RPMI8226 (cell line): ENCODE results near the gene CXCR5.
"Not testable (repeated sequence)": the region's sequence is repeated elsewhere in the genome, so short reads cannot be mapped to it uniquely, and the experiment has no call there.

ENCODE experiments used
- DNase-seq: peaks from one replicate; pipeline ENCODE4 v3.0.0-alpha.2; 2015

Gene CXCR5

GRCh38 chr11:118883368-118884071, at the start of gene CXCR5:
CXCR5 (plus strand) TSS chr11:118883892; CDS start chr11:118883942, 50 bp downstream.
- DNase-seq, result peak; percentile 88

GRCh38 chr11:118834427-118835028, 49.2 kb upstream of the CXCR5 start:
- peak; percentile 45 for DNase-seq

- peak; percentile 32 for DNase-seq
Measured at GRCh38 chr11:118837868-118838267, 45.8 kb upstream of the CXCR5 start.

GRCh38 chr11:118838905-118839553, 44.7 kb upstream of the CXCR5 start:
- DNase-seq, result peak; percentile 91

DNA sequence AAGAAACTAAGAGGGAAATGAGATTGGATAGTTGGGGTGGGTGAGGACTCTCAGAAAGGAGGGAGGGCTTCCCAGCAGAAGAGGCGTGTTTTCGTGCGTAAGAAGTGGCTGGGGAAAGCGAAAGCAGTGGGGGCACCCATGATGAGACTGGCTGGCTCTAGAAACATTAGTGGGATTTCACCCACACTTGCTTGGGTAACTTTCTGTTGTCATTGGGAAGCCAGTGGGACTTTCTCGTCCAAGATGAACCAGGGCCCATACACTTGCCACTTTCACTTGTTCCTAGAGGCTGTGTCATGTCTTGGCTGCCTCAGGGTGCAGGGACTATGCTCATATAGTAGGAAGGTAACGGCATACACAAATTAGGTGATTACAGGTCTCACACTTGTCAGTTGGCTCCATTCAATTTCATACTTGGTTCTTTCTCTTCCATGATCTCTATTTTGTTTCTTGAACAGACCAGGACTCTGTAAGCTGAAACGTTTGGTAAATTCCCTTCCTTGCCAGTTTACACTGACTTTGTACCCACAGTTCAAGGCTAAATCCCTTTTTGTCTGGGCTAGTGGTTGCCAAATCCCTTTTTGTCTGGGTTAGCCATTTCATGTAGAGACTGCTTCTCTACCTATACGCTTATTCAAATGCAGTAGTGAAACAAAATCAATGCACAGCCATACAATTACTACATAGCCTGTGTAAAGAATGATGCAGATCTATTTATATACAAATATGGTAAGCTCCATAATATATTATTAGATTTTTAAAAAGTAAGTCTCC, 42.0 kb upstream of the CXCR5 start:
- peak; percentile 28 for DNase-seq

- no peak for DNase-seq
Measured at GRCh38 chr11:118842369-118842768, 41.3 kb upstream of the CXCR5 start.

DNA sequence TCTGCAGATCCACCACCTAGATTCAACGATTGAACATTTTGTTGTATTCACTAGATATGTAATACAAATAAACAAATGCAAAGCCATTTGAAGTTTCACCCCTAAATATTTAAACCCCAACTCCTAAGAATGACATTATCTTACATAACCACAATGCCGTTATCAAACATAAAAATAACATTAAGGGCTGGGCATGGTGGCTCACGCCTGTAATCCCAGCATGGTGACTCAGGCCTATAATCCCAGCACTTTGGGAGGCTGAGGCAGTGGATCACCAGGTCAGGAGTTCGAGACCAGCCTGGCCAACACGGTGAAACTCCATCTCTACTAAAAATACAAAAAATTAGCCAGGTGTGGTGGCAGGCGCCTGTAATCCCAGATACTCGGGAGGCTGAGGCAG, 40.8 kb upstream of the CXCR5 start:
- not testable (repeated sequence) for DNase-seq

DNA sequence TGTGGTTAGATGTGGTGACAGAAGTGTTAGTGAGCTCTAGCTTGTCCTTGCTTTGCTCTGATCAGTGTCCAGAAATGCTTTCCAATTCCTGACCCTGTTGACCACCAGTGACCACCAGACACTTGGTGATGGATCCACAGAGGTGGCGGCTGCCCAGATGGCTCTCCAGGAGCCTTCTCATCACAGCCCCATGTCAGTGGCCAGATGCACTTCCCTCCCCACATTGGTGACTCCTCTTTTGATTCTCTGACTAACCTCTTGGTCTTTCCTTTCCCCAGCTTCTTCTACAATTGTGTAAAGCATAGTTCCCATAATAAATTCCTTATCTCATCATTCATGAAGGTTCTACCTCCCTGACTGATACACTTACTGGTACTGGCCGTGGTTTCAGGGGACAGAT, 40.1 kb upstream of the CXCR5 start:
- no peak for DNase-seq

GRCh38 chr11:118845369-118845768, 38.3 kb upstream of the CXCR5 start:
- no peak for DNase-seq

DNA sequence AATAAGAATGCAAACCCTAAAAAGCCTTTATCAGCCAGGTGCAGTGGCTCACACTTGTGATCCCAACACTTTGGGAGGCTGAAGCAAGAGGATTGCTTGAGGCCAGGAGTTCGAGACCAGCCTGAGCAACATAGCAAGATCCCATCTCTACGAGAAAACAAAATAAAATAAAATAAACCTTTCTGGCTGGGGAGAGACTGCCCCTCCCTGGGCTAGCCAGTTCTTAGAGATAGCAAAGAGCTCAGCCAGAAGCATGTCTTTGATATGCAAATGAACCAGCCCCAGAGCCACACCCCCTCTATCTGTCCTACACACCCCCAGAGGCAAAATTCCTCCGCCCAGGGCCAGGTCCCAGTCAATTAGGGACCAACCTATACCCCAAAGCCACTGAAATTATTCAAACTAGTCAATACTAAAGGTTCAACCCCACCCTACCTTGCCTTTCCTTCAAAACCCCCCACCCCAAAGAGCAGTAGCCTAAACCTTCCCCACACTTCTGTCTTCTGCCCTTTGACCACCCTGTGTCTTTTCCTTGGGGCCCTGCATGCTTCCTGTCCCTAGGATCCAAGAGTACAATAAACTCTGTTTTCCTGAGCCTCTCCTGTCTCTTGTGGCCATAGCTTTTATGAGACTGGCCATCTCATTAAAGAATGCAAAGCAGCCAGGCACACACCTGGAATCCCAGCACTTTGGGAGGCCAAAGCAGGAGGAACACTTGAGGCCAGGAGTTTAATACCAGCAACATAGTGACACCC, 37.3 kb upstream of the CXCR5 start:
- DNase-seq, result no peak

- DNase-seq, result no peak
Measured at GRCh38 chr11:118849825-118850224, 33.9 kb upstream of the CXCR5 start.

GRCh38 chr11:118851970-118852369, 31.7 kb upstream of the CXCR5 start:
- DNase-seq, result no peak

GRCh38 chr11:118853678-118854077, 30.0 kb upstream of the CXCR5 start:
- DNase-seq, result no peak

DNA sequence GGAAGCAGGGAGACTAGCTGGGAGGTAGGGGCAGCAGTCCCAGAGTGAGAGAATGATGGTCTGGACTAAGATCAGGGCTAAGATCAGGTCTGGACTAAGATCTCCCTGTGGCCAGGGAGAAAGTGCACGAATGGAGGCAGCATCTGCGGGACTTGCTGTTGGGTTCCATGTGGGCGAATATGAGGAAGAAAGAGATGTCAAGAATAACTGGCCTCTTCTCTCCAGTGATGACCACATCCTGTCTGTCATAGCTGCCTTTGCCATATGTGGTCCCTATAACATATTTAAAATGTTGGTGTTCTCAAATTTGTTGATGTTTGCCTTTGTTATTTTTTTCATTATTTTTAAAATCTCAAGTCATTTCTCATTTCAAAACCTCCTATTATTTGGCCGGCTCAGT, 27.4 kb upstream of the CXCR5 start:
- DNase-seq, result no peak

GRCh38 chr11:118857385-118857784, 26.3 kb upstream of the CXCR5 start:
- no peak for DNase-seq

- DNase-seq, result no peak
Measured at GRCh38 chr11:118859973-118860372, 23.7 kb upstream of the CXCR5 start.

DNA sequence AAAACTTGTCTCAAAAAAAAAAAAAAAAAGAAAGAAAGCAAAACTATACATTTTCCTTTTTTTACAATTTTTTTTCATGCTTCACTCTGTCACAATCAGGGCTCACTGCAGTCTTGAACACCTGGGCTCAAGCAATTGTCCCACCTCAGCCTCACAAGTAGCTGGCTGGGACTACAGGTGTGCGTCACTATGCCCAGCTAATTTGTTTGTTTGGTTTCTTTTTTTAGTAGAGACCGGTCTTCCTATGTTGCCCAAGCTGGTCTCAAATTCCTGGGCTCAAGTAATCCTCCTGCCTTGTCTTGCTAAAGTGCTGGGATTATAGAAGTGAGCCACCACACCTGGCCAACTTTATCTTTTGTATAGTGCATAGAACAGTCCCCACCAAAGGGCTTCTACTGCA, 15.0 kb upstream of the CXCR5 start:
- peak; percentile 75 for DNase-seq

DNA sequence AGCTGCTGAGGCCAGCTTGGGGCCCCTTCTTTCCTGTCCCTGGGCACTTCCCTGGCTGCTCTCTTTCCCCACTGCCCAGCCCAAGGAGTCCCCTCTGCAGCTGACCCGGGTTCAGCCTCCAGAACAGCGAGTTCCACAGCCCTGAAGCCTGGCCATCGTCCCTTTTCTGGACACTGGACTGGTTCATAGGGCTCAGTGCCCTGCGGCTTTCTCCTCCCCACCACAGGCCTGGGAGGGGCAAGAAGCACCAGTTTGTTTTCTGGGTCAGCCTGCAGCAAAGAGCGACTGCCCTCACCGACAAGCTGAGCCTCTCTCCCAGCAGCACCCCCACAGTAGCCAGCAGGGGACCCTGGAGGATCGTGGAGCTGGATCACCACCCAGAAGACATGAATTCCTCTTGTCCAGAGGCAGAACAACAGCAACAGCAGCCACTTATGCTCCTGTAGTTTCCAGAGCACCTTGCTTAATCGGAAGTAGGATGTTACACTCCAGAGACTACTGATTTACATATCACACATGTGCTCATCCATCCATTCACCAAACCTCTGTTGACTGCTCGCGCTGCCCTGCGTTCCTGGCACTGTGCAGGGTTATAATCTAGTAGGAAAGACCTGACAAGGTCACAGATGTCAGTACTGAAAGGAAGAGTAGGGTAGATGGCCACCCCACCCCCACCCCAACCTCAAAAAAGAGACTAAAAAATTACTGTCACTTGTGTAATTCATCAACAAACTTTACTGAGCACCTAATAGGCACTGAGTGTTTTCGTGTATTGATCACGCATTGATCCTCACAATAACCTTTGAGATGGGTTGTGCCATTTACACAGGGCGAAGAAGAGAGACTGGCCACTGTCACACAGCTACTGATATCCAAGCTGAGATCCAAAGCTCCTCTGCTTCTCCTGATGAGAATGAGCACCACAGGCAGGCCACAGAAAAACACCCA, 13.0 kb upstream of the CXCR5 start:
- peak; percentile 75 for DNase-seq

DNA sequence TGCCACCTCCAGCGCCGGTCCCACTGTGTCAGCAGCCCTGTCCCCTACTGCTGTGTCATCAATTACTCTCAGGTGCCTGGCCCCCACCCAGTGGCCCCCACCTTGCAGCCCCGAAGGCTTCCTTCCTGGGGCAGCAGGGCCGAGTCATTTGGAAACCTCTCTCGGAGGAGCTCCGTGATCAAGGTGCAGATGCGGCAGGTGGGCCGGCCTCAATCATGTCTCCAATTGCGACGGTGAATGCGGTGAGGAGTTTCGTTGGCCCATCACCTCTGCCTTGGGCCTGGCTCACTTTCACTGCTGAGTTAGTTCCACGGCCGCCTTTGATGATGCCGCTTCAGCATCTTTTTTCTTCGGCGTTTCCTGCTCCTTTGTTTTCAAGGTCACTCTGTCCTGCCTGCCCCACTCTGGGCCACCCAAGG, 11.3 kb upstream of the CXCR5 start:
- DNase-seq, result peak; percentile 98

GRCh38 chr11:118873804-118874203, 9.9 kb upstream of the CXCR5 start:
- DNase-seq, result no peak

DNA sequence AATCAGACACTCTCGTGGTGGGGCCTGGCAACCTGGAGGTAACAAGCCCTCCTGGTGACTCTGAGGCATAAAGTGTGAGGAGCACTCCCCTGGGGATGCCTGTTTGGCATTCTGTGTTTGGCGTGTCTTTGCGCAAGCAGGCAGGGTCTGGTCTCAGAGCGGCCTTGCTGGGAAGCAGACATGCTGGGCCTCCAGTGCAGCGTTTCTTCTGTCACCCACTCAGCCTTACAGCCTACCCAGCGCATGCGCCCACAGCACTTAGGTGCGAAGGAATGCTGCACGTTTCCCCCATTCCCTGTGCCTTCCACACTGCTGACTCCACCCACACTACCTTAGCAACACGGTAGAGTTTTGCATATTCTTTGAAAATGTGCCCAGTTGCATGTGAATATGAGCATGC, 7.4 kb upstream of the CXCR5 start:
- no peak for DNase-seq
